GM20000 (cell line): ENCODE data around the gene EID2.

Experiments
- DNase-seq: peaks from one replicate; pipeline ENCODE4 v3.0.0; 2012; ENCODE audit warnings: low spot score
- CTCF ChIP-seq: IDR thresholded peaks from 2 replicates; pipeline ENCODE4 v1.5.1; 2012; ENCODE audit warnings: mild to moderate bottlenecking, control low read depth; ENCODE audit errors: extremely low read depth, missing control alignments

EID2 gene

DNA sequence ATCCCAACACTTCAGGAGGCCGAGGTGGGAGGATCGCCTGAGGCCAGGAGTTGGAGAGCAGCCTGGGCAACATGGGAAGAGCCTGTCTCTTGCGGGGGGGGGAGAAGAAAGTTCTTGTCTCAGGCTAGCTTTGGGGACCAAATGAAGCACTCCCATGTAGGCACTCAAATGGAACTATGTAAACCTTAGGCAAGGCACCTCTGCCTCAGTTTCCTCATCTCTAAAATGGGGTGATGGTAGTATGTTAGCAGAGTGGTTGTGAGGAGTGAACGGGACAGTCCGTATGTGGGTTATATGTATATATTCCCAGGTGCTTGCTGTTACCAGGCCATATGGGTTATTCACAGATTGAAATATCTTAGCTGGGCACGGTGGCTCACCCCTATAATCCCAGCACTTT lies 47.7 kb downstream of the EID2 start:
- no peak for DNase-seq
- no peak for TF ChIP-seq CTCF

DNA sequence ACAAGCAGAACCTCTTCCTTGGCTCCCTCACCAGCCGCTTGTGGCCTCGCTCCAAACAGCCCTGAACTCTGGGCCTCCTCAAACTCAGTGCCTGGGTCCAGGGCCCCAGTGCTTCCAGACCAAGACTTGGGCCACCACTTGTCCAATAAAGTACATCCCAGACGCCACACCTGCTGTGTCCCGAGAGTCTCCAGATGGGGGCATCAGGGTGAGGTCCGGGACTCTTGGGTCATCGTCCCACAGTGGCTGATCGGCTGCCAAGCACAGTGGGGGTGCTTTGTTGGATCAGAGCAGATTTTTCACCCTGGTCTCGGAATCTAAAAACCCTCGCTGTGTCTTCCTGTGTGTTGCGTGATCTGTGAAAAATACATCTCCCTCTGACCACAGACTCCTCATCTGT lies 50.2 kb downstream of the EID2 start:
- TF ChIP-seq CTCF, result no peak
- DNase-seq, result no peak
